Caco-2 (cell line): Measurements from ENCODE around the gene SLC12A1. TPM values are rescaled to one million over a fixed set of nuclear protein-coding genes. Genes with fewer than 3 reads are reported as not detected.
A peak's percentile ranks its signal among the peaks of the same experiment; 100 is the strongest.

Experiments
- BruUV-seq: library from RNA; stranded (reverse); fragments of 400-500 nt; replicated peaks from 2 replicates; lab custom pipeline; 2021; lab: Mats Ljungman, UMichigan
- CTCF ChIA-PET: fragments of 300-600 bp; sonication (Branson Sonifier 250); formaldehyde crosslinking; loops from one replicate; lab custom pipeline; 2022; ENCODE audit warnings: antibody characterized with exemption; lab: Charles Lee
- POLR2A ChIA-PET: fragments of 300-600 bp; sonication (Branson Sonifier 250); formaldehyde crosslinking; loops from one replicate; lab custom pipeline; 2022; ENCODE audit warnings: antibody characterized with exemption; lab: Charles Lee
- DNase-seq, 2 experiments: peaks; one replicate each; pipeline versions ENCODE4 v3.0.0 to v3.0.0-alpha.2; 2020 to 2022
- H3K27me3 ChIP-seq: replicated peaks from 2 replicates; pipeline ENCODE4 v1.6.0; 2011; ENCODE audit warnings: low read length; ENCODE audit not compliant: control insufficient read depth, insufficient read depth
- H3K36me3 ChIP-seq: 2 replicates; pipeline ENCODE4 v1.5.1; 2011; ENCODE audit warnings: low read length; ENCODE audit not compliant: control insufficient read depth, insufficient read depth
- H3K4me1 ChIP-seq: fragments of 250-450 bp; sonication (Bioruptor Pico); 2 replicates; pipeline ENCODE4 v1.5.1; 2020; ENCODE audit warnings: mild to moderate bottlenecking
- H3K4me3 ChIP-seq: 2 replicates; pipeline ENCODE4 v1.5.1; 2011; ENCODE audit warnings: low read depth, mild to moderate bottlenecking, control low read depth, low read length
- H3K9me3 ChIP-seq: fragments of 250-450 bp; sonication (Bioruptor Pico); 2 replicates; pipeline ENCODE4 v1.5.1; 2020; ENCODE audit warnings: mild to moderate bottlenecking, moderate library complexity
- H3K27ac Mint-ChIP-seq: one replicate; pipeline ENCODE4 v1.8.0; 2022; ENCODE audit warnings: mixed read lengths; ENCODE audit not compliant: unreplicated experiment
- H3K27me3 Mint-ChIP-seq: one replicate; pipeline ENCODE4 v1.8.0; 2022; ENCODE audit warnings: mixed read lengths; ENCODE audit not compliant: insufficient read depth, unreplicated experiment
- H3K36me3 Mint-ChIP-seq: one replicate; pipeline ENCODE4 v1.8.0; 2022; ENCODE audit warnings: mild to moderate bottlenecking, mixed read lengths; ENCODE audit not compliant: insufficient read depth, unreplicated experiment
- H3K4me1 Mint-ChIP-seq: one replicate; pipeline ENCODE4 v1.8.0; 2022; ENCODE audit warnings: low read depth, mixed read lengths; ENCODE audit not compliant: unreplicated experiment
- H3K4me3 Mint-ChIP-seq: one replicate; pipeline ENCODE4 v1.8.0; 2022; ENCODE audit warnings: mild to moderate bottlenecking, moderate library complexity, mixed read lengths; ENCODE audit not compliant: unreplicated experiment
- H3K9me3 Mint-ChIP-seq: one replicate; pipeline ENCODE4 v1.8.0; 2022; ENCODE audit warnings: mixed read lengths; ENCODE audit not compliant: unreplicated experiment
- intact Hi-C: fragments of 100-400 bp; cut with micrococcal nuclease; formaldehyde crosslinking; loops from one replicate; pipeline ENCODE4 v1.10.0; 2022; ENCODE audit not compliant: unreplicated experiment
- total RNA-seq: library from RNA; stranded (reverse); gene quantifications from 2 replicates; pipeline ENCODE4 v1.2.3, GENCODE V29; 2022
- TF ChIP-seq, protein P1 (sequence below), 2 experiments: fragments of 200-600 bp in 1 of 2; IDR thresholded peaks; 1 replicate in 1 of 2; 2 replicates in 1 of 2; pipeline versions ENCODE4 v1.5.1 to v1.8.0; 2011 to 2022; ENCODE audit warnings: antibody characterized with exemption in 1 of 2, control low read depth in 1 of 2, inconsistent platforms in 1 of 2, low read depth in 1 of 2, low read length in 1 of 2, mild to moderate bottlenecking in 1 of 2, moderate library complexity in 1 of 2; ENCODE audit not compliant: insufficient read depth in 1 of 2, severe bottlenecking in 1 of 2, unreplicated experiment in 1 of 2

Gene SLC12A1
- total RNA-seq, 1 experiment from 2014 or later = not detected

DNA sequence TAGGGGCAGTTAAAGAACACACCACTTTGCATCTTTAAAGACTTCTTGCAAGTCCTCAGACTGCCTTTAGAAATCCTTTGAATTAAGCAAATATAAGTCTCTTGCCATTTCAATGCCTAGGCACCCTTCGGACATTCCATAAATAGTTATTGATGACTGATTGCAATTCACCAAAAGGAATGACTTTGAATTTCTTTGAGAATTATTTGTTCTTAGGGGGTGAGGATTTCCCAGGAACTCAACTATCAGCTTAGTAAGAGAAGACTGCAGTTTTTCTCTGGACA lies 27.5 kb upstream of the SLC12A1 start:
- no peak for DNase-seq
- POLR2A ChIA-PET = interaction anchor here (1.0 kb wide), 1 partner anchor 8 kb away, joined by 3 read pairs; no protein-coding TSS in a partner anchor
- H3K9me3 Mint-ChIP-seq = no peaks in the 10 kb centered on the region
- intact Hi-C loops = no loop called here
- H3K27ac Mint-ChIP-seq = no peak overlapping the region
- TF ChIP-seq, protein P1, sequence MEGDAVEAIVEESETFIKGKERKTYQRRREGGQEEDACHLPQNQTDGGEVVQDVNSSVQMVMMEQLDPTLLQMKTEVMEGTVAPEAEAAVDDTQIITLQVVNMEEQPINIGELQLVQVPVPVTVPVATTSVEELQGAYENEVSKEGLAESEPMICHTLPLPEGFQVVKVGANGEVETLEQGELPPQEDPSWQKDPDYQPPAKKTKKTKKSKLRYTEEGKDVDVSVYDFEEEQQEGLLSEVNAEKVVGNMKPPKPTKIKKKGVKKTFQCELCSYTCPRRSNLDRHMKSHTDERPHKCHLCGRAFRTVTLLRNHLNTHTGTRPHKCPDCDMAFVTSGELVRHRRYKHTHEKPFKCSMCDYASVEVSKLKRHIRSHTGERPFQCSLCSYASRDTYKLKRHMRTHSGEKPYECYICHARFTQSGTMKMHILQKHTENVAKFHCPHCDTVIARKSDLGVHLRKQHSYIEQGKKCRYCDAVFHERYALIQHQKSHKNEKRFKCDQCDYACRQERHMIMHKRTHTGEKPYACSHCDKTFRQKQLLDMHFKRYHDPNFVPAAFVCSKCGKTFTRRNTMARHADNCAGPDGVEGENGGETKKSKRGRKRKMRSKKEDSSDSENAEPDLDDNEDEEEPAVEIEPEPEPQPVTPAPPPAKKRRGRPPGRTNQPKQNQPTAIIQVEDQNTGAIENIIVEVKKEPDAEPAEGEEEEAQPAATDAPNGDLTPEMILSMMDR (IDR thresholded peaks at IDR 0.05; ENCODE audit: insufficient read depth in 1 of 2, low read depth in 1 of 2, low read length in 1 of 2, severe bottlenecking in 1 of 2, unreplicated experiment in 1 of 2) = no peak
- CTCF ChIA-PET = no interaction called here
- peak overlapping the region; percentile 75 for H3K4me3 Mint-ChIP-seq
- Histone ChIP-seq H3K4me3 (peak overlapping the region; percentile 61), H3K9me3 (no peaks in the 10 kb centered on the region), H3K36me3 (no peaks in the 10 kb centered on the region), H3K27me3 (no peaks in the 10 kb centered on the region), H3K4me1 (0 out of 2 replicates have a peak, but pooled peaks cover 7% of the 10 kb centered on the region)
- no peaks in the 10 kb centered on the region for H3K4me1 Mint-ChIP-seq
- BruUV-seq = no TSS peak
- H3K27me3 Mint-ChIP-seq = peaks cover 4% of the 10 kb centered on the region
- no peaks in the 10 kb centered on the region for H3K36me3 Mint-ChIP-seq

DNA sequence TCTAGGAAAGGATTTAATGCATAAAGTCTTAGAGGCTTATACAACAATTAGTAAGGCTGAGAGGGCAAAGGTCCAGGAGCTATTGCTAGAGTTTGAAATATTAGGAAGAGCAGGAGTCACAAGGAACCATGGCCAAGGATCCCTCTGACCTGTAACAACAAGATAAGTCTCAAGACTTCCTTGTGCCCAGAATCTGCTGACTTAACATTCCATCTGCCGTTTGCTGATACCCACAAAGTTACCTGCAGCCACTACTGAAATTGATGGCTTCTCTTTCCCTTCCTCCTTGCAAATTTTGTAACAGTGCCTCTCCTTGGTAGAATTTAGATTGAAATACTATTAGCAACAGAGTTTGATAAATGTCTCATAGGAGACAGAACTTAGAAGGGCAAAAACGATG lies 23.4 kb upstream of the SLC12A1 start:
- no peaks in the 10 kb centered on the region for H3K4me1 ChIP-seq
- no peaks in the 10 kb centered on the region for H3K36me3 ChIP-seq
- no TSS peak for BruUV-seq
- H3K4me3 ChIP-seq = no peak overlapping the region
- intact Hi-C loops = no loop called here
- Mint-ChIP-seq H3K4me1 (no peaks in the 10 kb centered on the region), H3K9me3 (no peaks in the 10 kb centered on the region), H3K27ac (no peak overlapping the region), H3K27me3 (peaks cover 7% of the 10 kb centered on the region), H3K36me3 (no peaks in the 10 kb centered on the region), H3K4me3 (no peak overlapping the region)
- no peaks in the 10 kb centered on the region for H3K9me3 ChIP-seq
- ChIA-PET POLR2A (no interaction called here), CTCF (no interaction called here)
- no peak for DNase-seq
- TF ChIP-seq, protein P1 (IDR thresholded peaks at IDR 0.05; ENCODE audit: insufficient read depth in 1 of 2, low read depth in 1 of 2, low read length in 1 of 2, severe bottlenecking in 1 of 2, unreplicated experiment in 1 of 2) = no peak
- no peaks in the 10 kb centered on the region for H3K27me3 ChIP-seq

DNA sequence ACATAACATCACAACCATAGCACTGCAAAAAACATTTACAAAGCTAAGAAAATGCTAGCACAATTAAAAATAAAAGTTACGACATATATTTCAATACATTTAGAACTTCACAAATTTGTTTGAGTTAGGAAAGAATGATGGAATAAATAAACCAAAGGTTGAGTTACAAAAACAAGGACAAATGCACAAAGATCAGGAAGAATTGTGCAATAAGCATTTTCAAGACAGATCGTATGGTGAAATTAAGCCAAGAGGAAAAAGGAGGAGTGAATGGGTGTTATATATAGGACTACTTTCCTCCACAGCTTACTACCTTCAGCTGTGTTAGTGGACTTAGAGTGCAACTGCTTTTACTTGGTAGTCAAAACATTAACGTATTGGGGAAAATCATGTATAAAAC lies 20.6 kb upstream of the SLC12A1 start:
- Histone ChIP-seq H3K27me3 (no peaks in the 10 kb centered on the region), H3K4me1 (no peaks in the 10 kb centered on the region), H3K4me3 (no peak overlapping the region), H3K9me3 (no peaks in the 10 kb centered on the region), H3K36me3 (no peaks in the 10 kb centered on the region)
- intact Hi-C loops = no loop called here
- TF ChIP-seq, protein P1 (IDR thresholded peaks at IDR 0.05; ENCODE audit: insufficient read depth in 1 of 2, low read depth in 1 of 2, low read length in 1 of 2, severe bottlenecking in 1 of 2, unreplicated experiment in 1 of 2) = no peak
- Mint-ChIP-seq H3K4me3 (no peak overlapping the region), H3K27me3 (peaks cover 5% of the 10 kb centered on the region), H3K9me3 (no peaks in the 10 kb centered on the region), H3K4me1 (no peaks in the 10 kb centered on the region), H3K27ac (no peak overlapping the region), H3K36me3 (no peaks in the 10 kb centered on the region)
- CTCF ChIA-PET = no interaction called here
- POLR2A ChIA-PET = no interaction called here
- DNase-seq = no peak
- no TSS peak for BruUV-seq
